ENCODE results near the gene GLS. TPM values are rescaled to one million over a fixed set of nuclear protein-coding genes. Genes with fewer than 3 reads are reported as not detected.

The GLS gene
- total RNA-seq, 2 donors from 2014 or later, result 86.0 to 102 TPM

- Histone ChIP-seq H3K4me1 (no peaks in the 10 kb centered on the region), H3K36me3 (replicated peaks in 1 of 2; ENCODE audit: insufficient read depth in 1 of 2, low read depth in 2 of 2) (no peaks in the 10 kb centered on the region), H3K27me3 (no peaks in the 10 kb centered on the region), H3K9me3 (no peaks in the 10 kb centered on the region), H3K4me3 (no peak overlapping the region), H3K27ac (no peak overlapping the region)
- WGBS, 2 donors, result 77 to 98% methylated on average over 3 of the region's 3 CpGs
- intact Hi-C loops (cut with DNase I), result no loop called here
- no peak for DNase-seq
- TF ChIP-seq CTCF (IDR thresholded peaks at IDR 0.05), result no peak
- no peak for TF ChIP-seq POLR2A (IDR thresholded peaks at IDR 0.05)
- no peak for ATAC-seq
Measured at GRCh38 chr2:190836767-190837166, 43.9 kb upstream of the GLS start.

- no peaks in the 10 kb centered on the region for H3K27me3 ChIP-seq
- no peak overlapping the region for H3K27ac ChIP-seq
- H3K9me3 ChIP-seq, result no peaks in the 10 kb centered on the region
- H3K4me1 ChIP-seq, result no peaks in the 10 kb centered on the region
- no peak overlapping the region for H3K4me3 ChIP-seq
- H3K36me3 ChIP-seq (replicated peaks in 1 of 2; ENCODE audit: insufficient read depth in 1 of 2, low read depth in 2 of 2), result no peaks in the 10 kb centered on the region
- DNase-seq, result no peak
- no peak for TF ChIP-seq POLR2A (IDR thresholded peaks at IDR 0.05)
- no peak for TF ChIP-seq CTCF (IDR thresholded peaks at IDR 0.05)
- intact Hi-C loops (cut with DNase I), result no loop called here
- ATAC-seq, result no peak
Measured at GRCh38 chr2:190837420-190837819, 43.2 kb upstream of the GLS start.

- Histone ChIP-seq H3K4me3 (no peak overlapping the region), H3K36me3 (replicated peaks in 1 of 2; ENCODE audit: insufficient read depth in 1 of 2, low read depth in 2 of 2) (no peaks in the 10 kb centered on the region), H3K27ac (no peak overlapping the region), H3K4me1 (no peaks in the 10 kb centered on the region), H3K9me3 (no peaks in the 10 kb centered on the region), H3K27me3 (no peaks in the 10 kb centered on the region)
- TF ChIP-seq CTCF (IDR thresholded peaks at IDR 0.05) (no peak), POLR2A (IDR thresholded peaks at IDR 0.05) (no peak)
- no peak for DNase-seq
- no peak for ATAC-seq
- intact Hi-C loops (cut with DNase I), result no loop called here
- 92% methylated on average over 3 of the region's 3 CpGs for WGBS, 2 donors
Measured at GRCh38 chr2:190837952-190838361, 42.7 kb upstream of the GLS start.

GRCh38 chr2:190838492-190838910 lies 42.1 kb upstream of the GLS start:
- no peaks in the 10 kb centered on the region for H3K27me3 ChIP-seq
- no peaks in the 10 kb centered on the region for H3K36me3 ChIP-seq (replicated peaks in 1 of 2; ENCODE audit: insufficient read depth in 1 of 2, low read depth in 2 of 2)
- H3K27ac ChIP-seq, result no peak overlapping the region
- 85 to 88% methylated on average over 2 of the region's 2 CpGs for WGBS, 2 donors
- no peak overlapping the region for H3K4me3 ChIP-seq
- no peak for DNase-seq
- no peaks in the 10 kb centered on the region for H3K4me1 ChIP-seq
- TF ChIP-seq CTCF (IDR thresholded peaks at IDR 0.05) (no peak), POLR2A (IDR thresholded peaks at IDR 0.05) (no peak)
- intact Hi-C loops (cut with DNase I), result no loop called here
- H3K9me3 ChIP-seq, result no peaks in the 10 kb centered on the region
- ATAC-seq, result no peak

GRCh38 chr2:190840569-190841172 lies 40.0 kb upstream of the GLS start:
- intact Hi-C loops (cut with DNase I), result no loop called here
- Histone ChIP-seq H3K9me3 (no peaks in the 10 kb centered on the region), H3K27me3 (no peaks in the 10 kb centered on the region), H3K27ac (no peak overlapping the region), H3K4me3 (no peak overlapping the region), H3K4me1 (no peaks in the 10 kb centered on the region), H3K36me3 (replicated peaks in 1 of 2; ENCODE audit: insufficient read depth in 1 of 2, low read depth in 2 of 2) (no peaks in the 10 kb centered on the region)
- ATAC-seq (no peak), DNase-seq (no peak)
- 58 to 65% methylated on average over 4 of the region's 4 CpGs for WGBS, 2 donors
- no peak for TF ChIP-seq POLR2A (IDR thresholded peaks at IDR 0.05)
- no peak for TF ChIP-seq CTCF (IDR thresholded peaks at IDR 0.05)

Measured in body of pancreas (tissue), 4 donors.